Esophagus muscularis mucosa (tissue), 4 donors: Measurements from ENCODE around the gene RTKN. TPM values are rescaled to one million over a fixed set of nuclear protein-coding genes. Genes with fewer than 3 reads are reported as not detected.
"Not testable (repeated sequence)": the region's sequence is repeated elsewhere in the genome, so short reads cannot be mapped to it uniquely, and the experiment has no call there.

Source experiments
- DNase-seq: peaks from one replicate; pipeline ENCODE4 v3.0.0-alpha.2; 2017; ENCODE audit errors: extremely low spot score
- H3K27ac ChIP-seq, 4 donors: fragments of 200-600 bp; sonication (generic); replicated peaks in 1 of 4; 1 replicate in 3 of 4; 2 replicates in 1 of 4; pipeline ENCODE4 v1.5.1; 2016 to 2019; ENCODE audit warnings: mild to moderate bottlenecking in 1 of 4
- H3K27me3 ChIP-seq, 4 donors: fragments of 200-600 bp; sonication (generic); one replicate each; pipeline versions ENCODE4 v1.5.1 to v1.6.0; 2016 to 2019
- H3K36me3 ChIP-seq, 4 donors: fragments of 200-600 bp; sonication (generic); one replicate each; pipeline ENCODE4 v1.5.1; 2016 to 2019
- H3K4me1 ChIP-seq, 4 donors: fragments of 200-600 bp; sonication (generic); one replicate each; pipeline ENCODE4 v1.5.1; 2016 to 2019
- H3K4me3 ChIP-seq, 4 donors: fragments of 200-600 bp; sonication (generic); 1 replicate in 2 of 4; 2 replicates in 2 of 4; pipeline ENCODE4 v1.5.1; 2016 to 2019; ENCODE audit warnings: mild to moderate bottlenecking in 4 of 4, moderate library complexity in 1 of 4
- H3K9me3 ChIP-seq, 4 donors: fragments of 200-600 bp; sonication (generic); 1 replicate in 3 of 4; 2 replicates in 1 of 4; pipeline ENCODE4 v1.5.1; 2016 to 2019
- EP300 ChIP-seq: sonication (generic); formaldehyde crosslinking; IDR thresholded peaks from one replicate; pipeline ENCODE4 v1.6.1; 2017; ENCODE audit warnings: antibody characterized with exemption
- POLR2A ChIP-seq: fragments of 450-650 bp; IDR thresholded peaks from one replicate; pipeline ENCODE4 v1.6.1; 2017; ENCODE audit warnings: antibody characterized with exemption, moderate library complexity, mild to moderate bottlenecking, low read depth
- POLR2AphosphoS5 ChIP-seq, 2 donors: sonication (generic); formaldehyde crosslinking; IDR thresholded peaks; one replicate each; pipeline ENCODE4 v1.6.1; 2017; ENCODE audit warnings: antibody characterized with exemption in 2 of 2
- WGBS: methylation state at CpG from one replicate; pipeline ENCODE4 v1.1.5; 2018; 5-methylcytosine and 5-hydroxymethylcytosine counted together
- intact Hi-C: fragments of 100-400 bp; cut with DNase I; formaldehyde crosslinking; loops from one replicate; pipeline ENCODE4 v1.15.1; 2023
- total RNA-seq, 4 donors: library from RNA; depleted of rRNA; stranded (reverse); fragments of >200 nt; gene quantifications; one replicate each; pipeline versions ENCODE4 v1.1.0 to v1.2.1, GENCODE V29; 2016
- TF ChIP-seq, protein P1 (sequence below), 3 experiments: fragments of 200-600 bp in 2 of 3; fragments of 450-650 bp in 1 of 3; sonication (generic) in 2 of 3; IDR thresholded peaks; one replicate each; pipeline ENCODE4 v1.5.1; 2017 to 2019; ENCODE audit warnings: antibody characterized with exemption in 3 of 3, mild to moderate bottlenecking in 2 of 3, moderate library complexity in 1 of 3

The RTKN gene
- total RNA-seq, 4 donors from 2014 or later: 8.4 to 14.1 (median 11.3) TPM

DNA sequence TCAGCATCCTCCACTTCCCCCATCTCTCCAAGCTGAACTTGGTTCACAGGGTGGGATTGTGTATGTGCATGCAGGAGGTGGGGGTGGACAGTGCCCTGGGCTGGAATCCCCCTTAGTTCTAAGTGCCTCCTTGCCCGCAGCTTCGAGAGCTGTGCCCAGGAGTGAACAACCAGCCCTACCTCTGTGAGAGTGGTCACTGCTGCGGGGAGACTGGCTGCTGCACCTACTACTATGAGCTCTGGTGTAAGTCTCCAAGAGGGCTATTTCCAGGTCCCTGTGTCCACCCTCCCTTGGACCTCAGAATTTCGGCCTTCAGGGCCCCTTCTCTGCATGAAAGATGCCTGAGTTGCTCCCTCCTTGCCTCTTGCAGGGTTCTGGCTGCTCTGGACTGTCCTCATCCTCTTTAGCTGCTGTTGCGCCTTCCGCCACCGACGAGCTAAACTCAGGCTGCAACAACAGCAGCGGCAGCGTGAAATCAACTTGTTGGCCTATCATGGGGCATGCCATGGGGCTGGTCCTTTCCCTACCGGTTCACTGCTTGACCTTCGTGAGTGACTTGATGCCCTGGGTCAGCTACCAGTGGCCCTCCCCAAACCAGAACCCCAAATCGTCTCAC is 17.9 kb upstream of the RTKN start:
- H3K27me3 ChIP-seq, H3K9me3 ChIP-seq, intact Hi-C loops, DNase-seq, H3K27ac ChIP-seq: not testable (repeated sequence)
- TF ChIP-seq POLR2AphosphoS5 (IDR thresholded peaks at IDR 0.05): peak in 1 of 2 donors; percentile 22
- Histone ChIP-seq H3K4me1 (peaks cover 40 to 55% (median 53%) of the 10 kb centered on the region in 4 donors), H3K4me3 (peak overlapping the region in 1 of 4 donors; percentile 85), H3K36me3 (peaks cover 14 to 26% (median 23%) of the 10 kb centered on the region in 4 donors)
- 80% methylated on average over 13 of the region's 13 CpGs for WGBS

DNA sequence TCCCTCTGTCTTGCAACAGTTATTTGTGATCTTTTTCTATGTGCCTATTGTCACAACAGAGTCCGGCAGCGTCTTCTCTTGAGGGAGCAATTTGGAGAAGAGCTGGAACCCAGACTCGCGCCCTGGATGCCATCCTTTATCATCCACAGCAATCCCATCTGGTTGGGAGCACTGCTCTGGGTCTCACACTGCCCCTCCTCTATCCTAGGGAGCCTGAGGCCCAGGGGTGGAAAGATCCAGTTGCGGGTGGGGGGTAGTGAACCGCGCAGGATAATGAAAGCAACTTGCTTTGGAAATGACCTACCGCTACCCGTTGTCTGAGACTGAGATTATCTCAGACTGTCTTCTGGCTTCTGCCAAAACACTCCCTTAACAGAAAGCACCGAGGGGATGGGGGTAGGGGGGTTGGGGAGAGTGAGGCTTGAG is 17.2 kb upstream of the RTKN start:
- Histone ChIP-seq H3K27ac (peak overlapping the region; percentile 79 to 98 (median 87)), H3K4me3 (peak overlapping the region; percentile 68 to 85 (median 74)), H3K36me3 (peaks cover 14 to 26% (median 23%) of the 10 kb centered on the region in 4 donors), H3K4me1 (peaks cover 34 to 50% (median 49%) of the 10 kb centered on the region in 4 donors), H3K27me3 (no peaks in the 10 kb centered on the region), H3K9me3 (no peaks in the 10 kb centered on the region)
- no peak for TF ChIP-seq EP300
- TF ChIP-seq POLR2A: no peak
- TF ChIP-seq POLR2AphosphoS5 (IDR thresholded peaks at IDR 0.05): no peak
- TF ChIP-seq, protein P1, sequence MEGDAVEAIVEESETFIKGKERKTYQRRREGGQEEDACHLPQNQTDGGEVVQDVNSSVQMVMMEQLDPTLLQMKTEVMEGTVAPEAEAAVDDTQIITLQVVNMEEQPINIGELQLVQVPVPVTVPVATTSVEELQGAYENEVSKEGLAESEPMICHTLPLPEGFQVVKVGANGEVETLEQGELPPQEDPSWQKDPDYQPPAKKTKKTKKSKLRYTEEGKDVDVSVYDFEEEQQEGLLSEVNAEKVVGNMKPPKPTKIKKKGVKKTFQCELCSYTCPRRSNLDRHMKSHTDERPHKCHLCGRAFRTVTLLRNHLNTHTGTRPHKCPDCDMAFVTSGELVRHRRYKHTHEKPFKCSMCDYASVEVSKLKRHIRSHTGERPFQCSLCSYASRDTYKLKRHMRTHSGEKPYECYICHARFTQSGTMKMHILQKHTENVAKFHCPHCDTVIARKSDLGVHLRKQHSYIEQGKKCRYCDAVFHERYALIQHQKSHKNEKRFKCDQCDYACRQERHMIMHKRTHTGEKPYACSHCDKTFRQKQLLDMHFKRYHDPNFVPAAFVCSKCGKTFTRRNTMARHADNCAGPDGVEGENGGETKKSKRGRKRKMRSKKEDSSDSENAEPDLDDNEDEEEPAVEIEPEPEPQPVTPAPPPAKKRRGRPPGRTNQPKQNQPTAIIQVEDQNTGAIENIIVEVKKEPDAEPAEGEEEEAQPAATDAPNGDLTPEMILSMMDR (IDR thresholded peaks at IDR 0.05): no peak
- 8% methylated on average over 10 of the region's 10 CpGs for WGBS
- intact Hi-C loops: no loop called here
- no peak for DNase-seq

DNA sequence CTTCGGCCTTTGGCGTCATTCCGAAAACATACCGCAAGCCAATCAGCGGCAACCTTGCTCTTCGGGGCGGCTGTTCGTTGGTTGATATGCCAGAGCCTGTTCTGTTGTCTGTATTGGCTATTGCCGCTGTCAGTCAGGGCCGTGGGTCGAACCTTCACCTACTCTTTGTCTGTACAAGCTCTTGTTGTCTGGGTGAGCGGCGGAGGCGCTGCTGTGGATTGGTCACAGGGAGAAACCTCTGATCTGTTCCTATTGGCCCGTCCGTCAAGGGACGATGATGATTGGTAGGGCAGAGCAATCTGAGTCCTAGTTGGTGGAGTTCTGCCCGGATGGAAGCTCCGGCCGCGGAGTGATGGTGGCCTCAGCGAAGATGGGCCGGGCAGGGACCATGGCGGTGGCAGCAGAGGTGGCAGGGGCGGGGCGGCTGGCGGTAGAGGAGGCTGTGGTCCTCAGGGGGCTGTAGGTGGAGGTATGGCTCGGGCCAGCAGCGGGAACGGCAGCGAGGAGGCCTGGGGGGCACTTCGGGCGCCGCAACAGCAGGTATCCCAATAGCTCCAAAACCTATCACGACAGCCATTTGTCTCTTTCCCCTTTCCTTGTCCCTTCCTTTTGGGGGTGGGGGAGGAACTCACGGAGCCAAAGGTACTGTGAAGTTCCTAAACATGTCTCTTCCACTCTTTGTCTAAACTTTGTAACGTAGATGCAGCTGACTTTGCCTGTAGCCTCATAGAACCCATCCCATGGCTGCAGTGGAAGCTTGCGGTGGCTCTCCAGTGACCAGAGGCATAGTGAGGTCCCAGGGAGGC is 16.6 kb upstream of the RTKN start, which contains the start of gene WBP1:
TSS of gene WBP1 (plus strand) at position 307 of the 806 bp plus-strand sequence. CDS start at position 472, 165 bp downstream.
- Histone ChIP-seq H3K4me1 (peaks cover 32 to 44% (median 43%) of the 10 kb centered on the region in 4 donors), H3K36me3 (peaks cover 14 to 26% (median 23%) of the 10 kb centered on the region in 4 donors), H3K27me3 (no peaks in the 10 kb centered on the region), H3K4me3 (peak within 1 kb of the TSS; percentile 68 to 85 (median 74)), H3K27ac (peak within 1 kb of the TSS; percentile 91 to 98 (median 96)), H3K9me3 (no peaks in the 10 kb centered on the region)
- intact Hi-C loops: no loop called here
- TF ChIP-seq, protein P1 (IDR thresholded peaks at IDR 0.05): peak in 1 of 3 experiments; percentile 42
- no peak for TF ChIP-seq EP300
- peak; percentile 87 to 92 for TF ChIP-seq POLR2AphosphoS5 (IDR thresholded peaks at IDR 0.05)
- WGBS: 2% methylated on average over 9 of the region's 38 CpGs
- peak; percentile 100 for DNase-seq

DNA sequence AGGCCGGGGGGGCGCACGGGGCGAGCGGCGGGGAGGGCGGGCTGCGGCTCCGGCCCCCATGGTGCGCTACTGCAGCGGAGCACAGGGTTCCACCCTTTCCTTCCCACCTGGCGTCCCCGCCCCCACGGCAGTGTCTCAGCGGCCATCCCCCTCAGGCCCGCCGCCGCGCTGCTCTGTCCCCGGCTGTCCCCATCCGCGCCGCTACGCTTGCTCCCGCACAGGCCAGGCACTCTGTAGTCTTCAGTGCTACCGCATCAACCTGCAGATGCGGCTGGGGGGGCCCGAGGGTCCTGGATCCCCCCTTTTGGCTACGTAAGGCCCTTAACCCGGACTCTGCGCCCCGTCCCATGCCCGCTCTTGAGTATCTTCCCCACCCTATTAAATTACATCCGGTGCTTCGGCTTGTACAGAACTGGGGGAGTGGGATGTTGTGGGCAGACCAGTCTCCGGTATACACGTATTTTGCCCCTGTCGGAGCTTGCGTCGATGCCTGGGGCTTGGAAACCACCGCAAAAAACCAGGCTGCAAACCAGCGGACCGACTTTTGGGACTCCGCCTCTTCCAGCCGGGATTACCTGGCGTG is 15.9 kb upstream of the RTKN start:
- TF ChIP-seq, protein P1 (IDR thresholded peaks at IDR 0.05): no peak
- TF ChIP-seq POLR2AphosphoS5 (IDR thresholded peaks at IDR 0.05): peak in 1 of 2 donors; percentile 96
- no peak for TF ChIP-seq EP300
- peak; percentile 58 for TF ChIP-seq POLR2A
- H3K27me3 ChIP-seq: no peaks in the 10 kb centered on the region
- intact Hi-C loops: no loop called here
- H3K9me3 ChIP-seq: no peaks in the 10 kb centered on the region
- DNase-seq: peak; percentile 93
- WGBS: 0% methylated on average over 10 of the region's 46 CpGs
- peak overlapping the region; percentile 91 to 98 (median 96) for H3K27ac ChIP-seq
- peaks cover 10 to 20% (median 18%) of the 10 kb centered on the region in 4 donors for H3K36me3 ChIP-seq
- H3K4me1 ChIP-seq: peaks cover 32 to 43% (median 41%) of the 10 kb centered on the region in 4 donors
- H3K4me3 ChIP-seq: peak overlapping the region; percentile 68 to 85 (median 74)
